A549 (cell line): ENCODE data around the gene TMEM30B.

ENCODE experiments used
- ATOH8 ChIP-seq: fragments of 250-450 bp; sonication (Bioruptor Pico); IDR thresholded peaks from 2 replicates; pipeline ENCODE4 v1.5.0; 2020; ENCODE audit warnings: low read depth, mild to moderate bottlenecking, moderate library complexity
- CEBPB ChIP-seq, 2 experiments: fragments of >200 bp in 1 of 2; sonication (Bioruptor Twin) in 1 of 2; formaldehyde crosslinking in 1 of 2; IDR thresholded peaks; 2 replicates each; pipeline ENCODE4 v1.6.1; 2012 to 2016
- CTCF ChIP-seq: fragments of >200 bp; sonication (Bioruptor Twin); formaldehyde crosslinking; IDR thresholded peaks from 3 replicates; pipeline ENCODE4 v1.5.1; 2016
- EP300 ChIP-seq, 2 experiments: fragments of >200 bp; sonication (Bioruptor Twin); formaldehyde crosslinking; IDR thresholded peaks; 2 replicates in 1 of 2; 3 replicates in 1 of 2; pipeline ENCODE4 v1.6.1; 2016 to 2017
- JUN ChIP-seq, 2 experiments: fragments of >200 bp; sonication (Bioruptor Twin); formaldehyde crosslinking; IDR thresholded peaks; 2 replicates in 1 of 2; 3 replicates in 1 of 2; pipeline ENCODE4 v1.6.1; 2016 to 2017
- JUNB ChIP-seq: fragments of >200 bp; sonication (Bioruptor Twin); formaldehyde crosslinking; IDR thresholded peaks from 2 replicates; pipeline ENCODE4 v1.6.1; 2016
- KDM5A ChIP-seq: fragments of 200-600 bp; sonication (generic); IDR thresholded peaks from 2 replicates; pipeline ENCODE4 v1.6.1; 2016; ENCODE audit warnings: antibody characterized with exemption, mild to moderate bottlenecking
- MYC ChIP-seq: IDR thresholded peaks from 2 replicates; pipeline ENCODE4 v1.6.1; 2012; ENCODE audit warnings: mild to moderate bottlenecking, inconsistent platforms, low read length, improper control_type of control experiment, borderline replicate concordance
- NFE2L2 ChIP-seq: fragments of 150-350 bp; conservative IDR thresholded peaks from 2 replicates; pipeline ENCODE4 v1.6.1; 2014; ENCODE audit warnings: low read length
- POLR2A ChIP-seq: IDR thresholded peaks from 2 replicates; pipeline ENCODE4 v1.6.1; 2012; ENCODE audit warnings: mild to moderate bottlenecking, low read length
- RARB ChIP-seq: fragments of 250-450 bp; sonication (Bioruptor Pico); IDR thresholded peaks from 2 replicates; pipeline ENCODE4 v1.8.0; 2021; ENCODE audit warnings: mild to moderate bottlenecking, moderate library complexity
- SMC3 ChIP-seq: fragments of >200 bp; sonication (Bioruptor Twin); formaldehyde crosslinking; IDR thresholded peaks from 3 replicates; pipeline ENCODE4 v1.6.1; 2018; ENCODE audit warnings: inconsistent platforms
- TF ChIP-seq, protein P1 (sequence below): IDR thresholded peaks from 2 replicates; pipeline ENCODE4 v1.6.1; 2012

DNA sequence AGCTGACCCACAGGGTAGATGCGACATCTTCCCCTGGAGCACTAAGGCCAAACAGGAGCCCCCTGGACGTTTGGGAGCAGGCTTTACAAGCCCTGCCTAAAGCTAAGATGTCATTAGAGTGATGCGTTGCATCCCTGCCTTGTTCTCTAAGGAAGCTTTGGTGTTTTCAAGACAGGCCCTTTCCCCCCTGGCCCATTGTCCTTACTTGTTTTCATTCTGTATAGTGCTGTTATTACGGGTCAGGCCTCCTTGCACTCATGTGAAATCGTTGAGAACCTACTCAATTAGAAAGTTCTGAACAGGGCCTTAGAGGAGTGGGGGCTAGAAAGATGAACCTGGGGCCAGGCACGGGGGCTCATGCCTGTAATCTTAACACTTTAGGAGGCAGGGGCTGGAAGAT, 38.6 kb upstream of the TMEM30B start:
- TF ChIP-seq CTCF = no peak
- no peak for TF ChIP-seq CEBPB (IDR thresholded peaks at IDR 0.05)
- no peak for TF ChIP-seq EP300 (IDR thresholded peaks at IDR 0.05)
- TF ChIP-seq, protein P1, sequence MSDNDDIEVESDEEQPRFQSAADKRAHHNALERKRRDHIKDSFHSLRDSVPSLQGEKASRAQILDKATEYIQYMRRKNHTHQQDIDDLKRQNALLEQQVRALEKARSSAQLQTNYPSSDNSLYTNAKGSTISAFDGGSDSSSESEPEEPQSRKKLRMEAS = no peak
- TF ChIP-seq JUN (IDR thresholded peaks at IDR 0.05) = no peak
- TF ChIP-seq RARB (CRISPR knock-in tag) = no peak
- TF ChIP-seq ATOH8 = no peak
- no peak for TF ChIP-seq POLR2A
- no peak for TF ChIP-seq NFE2L2
- no peak for TF ChIP-seq KDM5A
- no peak for TF ChIP-seq JUNB
- TF ChIP-seq MYC = no peak
- no peak for TF ChIP-seq SMC3
